HG03457 (cell line): ENCODE measurements around the gene CCT8.

Source experiments
- ATAC-seq: cut with Tn5 transposase; IDR thresholded peaks from one replicate; pipeline ENCODE4 v1.9.1; 2021; ENCODE audit warnings: moderate number of reproducible peaks; ENCODE audit not compliant: unreplicated experiment

CCT8 gene, protein sequence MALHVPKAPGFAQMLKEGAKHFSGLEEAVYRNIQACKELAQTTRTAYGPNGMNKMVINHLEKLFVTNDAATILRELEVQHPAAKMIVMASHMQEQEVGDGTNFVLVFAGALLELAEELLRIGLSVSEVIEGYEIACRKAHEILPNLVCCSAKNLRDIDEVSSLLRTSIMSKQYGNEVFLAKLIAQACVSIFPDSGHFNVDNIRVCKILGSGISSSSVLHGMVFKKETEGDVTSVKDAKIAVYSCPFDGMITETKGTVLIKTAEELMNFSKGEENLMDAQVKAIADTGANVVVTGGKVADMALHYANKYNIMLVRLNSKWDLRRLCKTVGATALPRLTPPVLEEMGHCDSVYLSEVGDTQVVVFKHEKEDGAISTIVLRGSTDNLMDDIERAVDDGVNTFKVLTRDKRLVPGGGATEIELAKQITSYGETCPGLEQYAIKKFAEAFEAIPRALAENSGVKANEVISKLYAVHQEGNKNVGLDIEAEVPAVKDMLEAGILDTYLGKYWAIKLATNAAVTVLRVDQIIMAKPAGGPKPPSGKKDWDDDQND

DNA sequence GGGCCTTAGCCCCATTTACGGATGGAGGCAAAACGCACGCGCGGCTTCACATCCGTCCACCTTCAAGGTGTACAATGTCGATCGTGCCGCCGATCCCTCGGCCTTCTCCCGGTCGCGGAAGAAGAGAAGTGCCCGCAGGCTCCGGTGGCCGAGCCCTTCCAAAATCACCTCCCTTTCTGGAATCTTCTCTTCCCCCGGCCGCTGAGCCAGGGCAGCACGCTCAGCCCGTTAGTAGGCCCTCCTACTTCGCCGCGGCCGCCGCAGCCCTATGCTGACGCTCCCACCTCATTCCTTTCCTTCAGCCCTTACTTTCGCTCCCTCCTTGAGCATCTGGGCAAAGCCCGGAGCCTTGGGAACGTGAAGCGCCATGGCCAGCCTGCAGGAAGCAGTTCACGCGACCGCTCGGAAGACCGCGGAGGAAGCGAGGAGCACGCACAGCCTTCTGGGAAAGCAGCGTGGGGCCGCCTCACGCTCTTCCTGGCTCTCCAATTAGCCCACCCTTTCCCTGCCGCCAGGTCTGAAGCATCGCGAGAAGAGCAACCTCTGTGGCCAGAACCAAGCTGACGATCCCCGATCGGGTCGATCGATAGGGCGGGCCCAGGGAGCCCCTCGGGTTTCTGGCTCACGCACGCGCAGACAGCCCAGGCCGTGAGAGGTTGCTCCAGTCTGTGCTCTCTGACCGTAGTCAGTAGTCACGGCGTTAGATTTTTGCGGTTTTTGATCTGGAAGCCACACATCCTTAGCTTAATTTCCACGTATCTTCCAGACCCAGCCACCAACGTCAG, at the start of gene CCT8:
TSS of gene CCT8 (minus strand) at position 427 of the 785 bp plus-strand sequence. CDS start at position 369, 58 bp downstream.
- ATAC-seq: peak; percentile 90

DNA sequence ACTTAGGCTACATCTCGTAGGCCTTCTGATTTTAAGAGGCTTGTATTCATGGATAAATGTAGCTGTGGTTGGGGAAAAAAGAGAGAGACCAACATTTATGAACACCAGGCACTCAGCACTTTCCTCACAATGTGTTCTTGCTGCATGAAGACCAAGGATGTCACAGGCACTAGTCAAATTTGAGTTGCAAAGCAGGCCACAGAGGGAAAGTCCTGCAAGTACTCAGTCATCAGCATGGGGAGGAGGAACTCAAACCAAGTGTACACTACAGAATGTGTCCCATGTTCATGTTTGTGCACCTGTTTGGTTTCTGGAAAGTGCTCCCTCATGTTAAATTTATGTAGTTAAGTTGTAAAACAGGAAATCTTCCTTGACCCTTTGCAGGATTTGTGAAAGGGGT, 48.3 kb upstream of the CCT8 start:
- ATAC-seq: peak; percentile 63

DNA sequence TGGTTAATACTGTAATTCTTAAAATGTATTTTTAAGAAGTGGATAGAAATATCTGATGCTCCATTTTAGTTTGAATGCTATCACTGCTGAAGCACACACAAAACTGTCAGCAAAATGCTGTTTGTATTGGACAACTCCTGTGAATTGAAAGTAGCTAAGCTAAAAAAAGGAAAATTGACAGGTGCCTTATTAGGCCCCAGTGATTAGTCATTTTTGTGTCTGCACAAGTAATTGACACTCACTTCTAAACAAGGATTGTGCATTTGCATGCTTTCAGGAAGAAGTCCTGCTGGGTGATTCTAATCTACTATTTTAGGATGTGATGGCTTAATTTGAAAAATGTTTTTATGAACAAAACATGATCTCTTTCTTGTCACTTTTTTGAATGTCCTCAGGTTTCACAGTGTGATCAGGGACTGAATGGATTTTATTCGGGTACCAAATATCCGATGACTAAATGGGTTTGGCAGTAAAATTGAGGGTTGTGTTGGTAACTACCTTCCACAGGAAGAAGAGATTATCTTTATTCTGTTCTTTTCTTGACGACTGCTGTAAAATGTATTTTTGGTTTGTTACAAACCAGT, 44.0 kb upstream of the CCT8 start:
- no peak for ATAC-seq

DNA sequence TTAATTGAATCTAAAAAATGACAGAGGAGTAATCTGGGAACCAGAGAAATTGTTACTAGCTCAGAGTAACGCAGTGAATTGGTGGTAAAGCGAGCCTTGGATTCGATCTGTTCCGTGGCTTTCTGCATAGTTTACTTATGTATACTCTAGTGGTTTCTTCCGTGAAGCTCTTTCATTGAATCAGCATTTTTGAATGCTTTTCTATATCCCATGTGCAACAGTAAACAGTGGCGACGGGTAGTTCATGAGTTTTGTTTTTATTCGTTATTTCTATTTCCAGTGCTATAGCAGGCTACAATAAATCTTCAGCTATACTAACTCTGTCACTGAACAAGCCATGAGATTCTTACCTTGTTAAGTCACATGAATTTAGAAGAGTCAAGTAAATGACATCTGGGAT, 42.5 kb upstream of the CCT8 start:
- no peak for ATAC-seq

DNA sequence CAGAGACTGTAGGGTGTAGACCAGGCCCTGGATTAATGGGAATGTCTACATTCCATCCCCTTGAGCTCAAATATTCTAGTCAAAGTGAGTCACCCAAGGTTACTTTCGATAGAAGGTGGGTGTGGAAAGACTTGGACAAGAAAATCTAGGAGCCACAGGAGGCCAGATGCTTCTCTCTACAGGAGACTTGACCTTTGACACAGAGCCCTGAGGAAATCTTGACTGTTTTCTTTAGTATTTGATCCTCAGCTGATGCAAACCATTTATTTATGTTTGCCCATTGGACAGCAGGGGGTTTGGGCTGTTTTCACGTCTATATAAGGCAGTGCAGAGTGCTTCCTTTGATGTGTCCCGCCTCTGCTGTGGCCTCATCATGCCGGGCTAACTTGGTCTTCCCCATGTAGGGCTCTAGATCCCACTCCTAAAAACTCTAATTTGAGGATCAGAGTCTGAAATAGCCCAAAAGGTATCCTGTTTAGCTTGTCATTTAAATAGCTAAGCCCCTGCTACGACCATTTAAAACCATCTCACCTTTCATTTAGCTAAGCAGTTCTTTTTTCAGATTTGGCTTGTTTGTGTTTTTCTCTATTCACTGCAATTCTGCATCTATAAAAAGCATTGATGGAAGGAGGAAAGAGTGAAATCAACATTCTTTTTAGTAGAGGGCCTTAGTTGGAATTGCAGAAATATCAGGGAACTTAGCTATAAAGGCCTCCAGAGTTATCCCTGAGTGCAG, 41.5 kb upstream of the CCT8 start:
- no peak for ATAC-seq

DNA sequence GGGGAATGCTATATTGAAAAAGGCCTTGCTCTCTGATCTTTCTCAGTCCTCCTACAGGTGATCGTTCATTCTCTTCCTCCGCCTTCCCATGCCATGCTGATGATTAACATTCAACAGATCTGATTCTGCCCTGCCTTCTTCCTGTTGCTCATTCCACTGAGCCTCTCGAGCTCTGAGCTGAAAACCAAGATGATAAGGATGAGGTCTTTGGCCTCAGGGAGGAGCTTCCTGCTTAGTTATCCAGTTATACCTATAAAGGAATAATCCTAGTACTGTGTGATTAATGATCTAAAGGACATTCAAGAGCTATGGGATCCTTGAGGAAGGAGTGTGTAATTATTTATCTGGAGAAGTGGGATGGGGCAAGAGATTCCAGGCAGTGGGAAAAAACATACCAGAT, 31.8 kb upstream of the CCT8 start:
- ATAC-seq: no peak

DNA sequence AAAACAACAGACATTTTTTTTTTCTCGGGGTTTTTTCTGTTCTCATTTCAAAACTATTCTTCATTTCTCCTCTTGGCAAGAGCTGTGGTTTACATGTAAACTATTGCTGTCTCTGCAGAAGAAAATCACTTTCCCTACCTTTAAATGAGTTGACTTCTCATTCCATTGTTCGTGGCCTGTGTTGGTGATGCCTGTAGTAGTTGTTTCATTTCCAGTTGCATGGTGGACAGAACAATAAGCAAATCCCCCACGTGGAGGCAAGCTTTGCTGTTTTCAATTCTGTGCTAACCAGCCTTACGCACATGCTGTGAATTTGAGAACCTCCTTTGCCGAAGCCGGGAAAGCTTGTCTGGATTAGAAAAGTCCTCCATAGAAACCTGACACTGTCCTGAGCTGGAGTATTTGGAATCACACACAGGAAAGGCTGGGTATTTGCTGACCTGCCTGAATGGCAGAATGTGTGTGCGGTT, 30.8 kb upstream of the CCT8 start:
- ATAC-seq: no peak

DNA sequence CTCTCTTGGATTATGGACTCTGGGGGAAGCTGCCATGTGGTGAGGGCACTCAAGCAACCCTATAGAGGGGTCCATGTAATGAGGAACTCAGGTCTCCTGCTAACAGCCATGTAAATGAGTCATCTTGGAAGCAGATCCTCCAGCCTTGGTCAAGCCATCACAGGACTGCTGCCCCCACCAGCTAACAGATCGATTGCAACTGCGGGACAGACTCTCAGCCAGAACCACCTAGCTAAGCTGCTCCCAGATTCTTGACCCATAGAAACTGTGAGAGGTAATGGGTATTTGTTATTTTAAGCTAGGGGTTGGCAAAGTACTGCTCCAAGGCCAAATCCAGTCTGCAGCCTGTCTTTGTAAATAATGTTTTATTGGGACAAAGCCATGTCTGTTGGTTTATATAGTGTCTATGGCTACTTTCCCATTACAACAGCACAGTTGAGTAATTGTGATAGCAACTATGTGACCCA, 29.4 kb upstream of the CCT8 start:
- ATAC-seq: no peak

DNA sequence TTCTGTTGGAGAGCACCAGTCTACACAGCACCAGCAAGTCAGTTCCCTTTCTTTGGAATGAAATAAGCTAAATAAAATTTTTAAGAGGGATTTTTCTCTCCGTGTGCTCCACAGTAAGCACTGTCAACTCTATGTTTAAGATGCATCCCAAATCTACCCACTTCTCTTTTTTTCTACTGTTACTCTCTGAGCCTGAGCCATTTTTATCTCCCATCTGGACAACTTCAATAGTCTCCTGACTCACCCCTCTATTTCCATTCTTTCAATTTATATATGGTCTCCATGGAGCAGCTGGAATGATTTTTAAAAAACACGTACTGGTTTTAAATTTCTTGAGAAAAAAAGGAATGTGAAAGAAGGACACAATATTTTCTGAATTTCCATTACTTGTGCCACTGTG, 24.7 kb upstream of the CCT8 start:
- no peak for ATAC-seq

DNA sequence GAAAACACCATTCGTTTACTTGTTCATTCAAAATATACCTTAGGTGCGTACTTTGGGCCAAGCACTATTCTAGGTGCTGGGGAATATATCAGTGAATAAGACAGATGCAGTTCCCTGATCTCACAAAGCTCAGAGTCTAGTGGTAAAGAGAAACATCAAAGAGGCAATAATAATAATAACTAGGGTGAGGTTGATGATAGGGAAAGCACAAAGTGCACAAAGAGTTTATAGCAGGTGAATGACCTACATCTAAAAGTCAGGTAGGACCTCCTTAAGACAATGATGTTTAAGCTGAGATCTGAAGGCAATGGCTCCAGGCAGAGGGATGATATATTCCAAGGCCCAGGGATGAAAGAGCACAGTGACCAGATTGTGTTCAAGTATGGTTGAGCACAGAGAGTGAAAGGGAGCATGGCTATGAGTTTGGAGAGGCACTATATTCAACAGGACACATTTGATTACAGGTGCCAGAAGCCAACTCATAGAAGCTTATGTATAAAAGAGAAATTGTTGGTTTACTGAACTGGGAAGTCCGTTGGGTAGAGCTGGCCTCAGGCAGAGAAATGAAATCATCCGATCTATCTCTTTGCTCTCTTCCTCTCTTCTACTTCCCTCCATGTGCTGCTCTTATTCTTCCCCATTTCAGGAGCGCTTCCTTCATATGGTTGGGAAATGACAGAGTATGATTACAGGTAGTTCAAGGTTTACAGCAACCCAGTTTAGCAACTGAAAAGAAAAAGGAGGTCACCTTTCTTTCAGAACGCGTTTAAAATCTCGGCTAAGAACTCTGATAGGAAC, 23.0 kb upstream of the CCT8 start:
- no peak for ATAC-seq

DNA sequence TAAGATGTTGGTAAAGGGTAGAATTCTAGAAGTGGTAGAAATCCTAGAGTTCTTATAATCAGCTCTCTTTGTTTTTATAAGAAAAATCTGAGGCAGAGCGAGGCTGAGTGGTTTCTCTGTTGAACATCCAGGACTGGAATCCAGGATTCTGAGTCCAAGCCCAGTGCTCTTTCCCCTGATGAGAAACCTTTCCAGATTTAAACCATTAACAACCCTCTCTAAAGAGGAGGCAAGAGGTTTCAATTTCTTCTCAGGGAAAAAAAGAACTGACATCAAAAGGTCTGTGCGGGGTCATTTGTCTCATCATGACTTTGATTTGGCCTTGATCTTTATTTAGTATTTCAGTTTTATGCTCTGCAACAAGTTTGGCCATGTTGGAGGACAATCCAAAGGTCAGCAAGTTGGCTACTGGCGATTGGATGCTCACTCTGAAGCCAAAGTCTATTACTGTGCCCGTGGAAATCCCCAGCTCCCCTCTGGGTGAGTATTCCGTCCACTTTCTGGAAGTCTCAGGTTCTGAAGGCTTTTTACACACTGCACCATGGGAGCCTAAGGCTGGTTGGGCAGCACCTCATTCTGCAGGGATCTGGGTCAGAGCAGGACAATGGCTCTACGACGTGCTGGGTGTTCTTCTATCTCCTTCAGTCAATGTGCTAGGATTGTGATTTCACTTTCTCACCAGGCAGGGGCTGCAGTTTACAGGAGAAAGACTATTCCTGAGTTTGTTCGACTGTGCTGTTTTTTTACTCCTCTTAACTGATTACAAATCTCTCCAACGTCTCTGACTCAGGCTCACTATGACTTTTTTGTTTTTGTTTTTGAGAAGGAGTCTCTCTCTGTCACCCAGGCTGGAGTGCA, 18.9 kb upstream of the CCT8 start:
- ATAC-seq: no peak

DNA sequence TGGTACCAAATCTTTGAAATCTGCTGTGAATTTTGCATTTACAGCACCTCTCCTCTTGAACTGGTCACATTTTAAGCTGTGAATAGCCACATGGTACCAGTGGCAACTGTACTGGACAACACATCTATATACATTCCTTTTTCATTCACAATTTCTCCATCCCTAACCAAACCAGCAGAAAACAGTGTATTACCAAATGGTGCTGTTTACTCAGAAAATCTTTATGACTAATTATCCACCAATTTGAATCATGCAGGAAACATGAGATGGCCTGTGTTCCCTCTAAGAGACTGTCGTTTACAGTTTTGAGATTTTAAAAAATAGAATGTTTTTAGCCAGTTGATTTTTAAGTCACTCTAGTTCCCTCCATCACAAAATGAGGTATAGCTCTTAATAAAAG, 17.6 kb upstream of the CCT8 start:
- ATAC-seq: no peak

DNA sequence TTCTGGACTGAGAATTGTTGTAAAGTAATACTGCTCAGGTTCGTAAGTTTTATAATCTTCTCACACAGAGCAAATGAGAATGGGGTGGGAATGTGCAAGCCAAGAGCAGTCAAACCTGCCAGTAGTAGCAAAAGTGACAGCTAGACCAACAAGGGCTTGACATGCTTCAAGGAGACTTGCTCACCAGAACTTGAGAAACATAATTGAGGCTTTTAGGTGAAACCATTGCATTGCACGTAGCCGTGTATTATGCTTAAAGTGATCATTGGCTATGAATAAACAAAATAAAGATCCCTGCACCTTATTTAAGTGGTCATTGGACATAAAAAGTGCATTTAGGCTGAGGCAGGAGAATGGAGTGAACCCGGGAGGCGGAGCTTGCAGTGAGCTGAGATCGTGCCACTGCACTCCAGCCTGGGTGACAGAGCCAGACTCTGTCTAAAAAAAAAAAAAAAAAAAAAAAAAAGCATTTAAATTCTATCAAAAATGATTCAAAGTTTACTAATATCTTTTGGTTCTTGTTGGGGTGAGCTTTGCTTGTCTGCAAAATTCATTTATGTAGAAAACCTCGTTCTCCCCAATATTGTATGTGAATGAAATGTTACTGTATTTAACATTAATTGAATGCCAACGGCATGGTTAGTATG, 11.8 kb upstream of the CCT8 start:
- no peak for ATAC-seq

DNA sequence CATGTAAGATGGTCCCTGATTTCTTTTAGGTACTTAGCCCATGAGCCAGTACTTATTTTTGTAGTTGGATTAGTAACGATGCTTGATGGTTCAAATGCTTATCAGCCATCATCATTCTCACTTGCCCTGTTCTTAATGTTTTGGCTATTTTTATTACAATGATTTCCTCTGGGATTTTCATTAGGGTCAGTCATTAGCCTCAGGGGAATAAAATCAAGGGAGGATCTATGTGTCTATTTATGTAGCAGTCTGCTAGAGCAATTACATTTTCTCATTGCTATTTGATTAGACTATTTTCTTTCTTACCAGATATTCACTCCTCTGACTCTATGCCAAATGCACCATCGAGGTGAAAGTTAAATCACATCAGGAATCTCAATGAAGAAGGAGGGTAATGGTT, 10.9 kb upstream of the CCT8 start:
- no peak for ATAC-seq

DNA sequence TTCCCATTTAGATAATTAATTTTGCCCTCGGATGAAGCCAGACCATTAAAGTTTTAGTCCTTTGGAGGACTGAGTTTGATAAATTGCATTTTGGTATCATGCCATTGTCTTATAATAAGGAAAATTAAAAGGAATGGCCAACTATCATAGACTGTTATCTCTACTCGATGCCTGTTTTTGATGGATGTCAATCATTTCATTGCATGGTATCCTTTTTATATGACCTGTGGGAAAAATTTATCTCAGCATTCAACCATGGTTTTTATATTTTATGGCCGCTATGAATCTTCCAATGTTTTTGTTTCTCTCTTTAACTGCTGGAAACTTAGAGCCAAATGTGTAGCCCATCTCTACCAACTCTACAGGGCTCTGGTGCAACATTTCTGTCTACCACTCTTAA, 9.9 kb upstream of the CCT8 start:
- ATAC-seq: no peak

DNA sequence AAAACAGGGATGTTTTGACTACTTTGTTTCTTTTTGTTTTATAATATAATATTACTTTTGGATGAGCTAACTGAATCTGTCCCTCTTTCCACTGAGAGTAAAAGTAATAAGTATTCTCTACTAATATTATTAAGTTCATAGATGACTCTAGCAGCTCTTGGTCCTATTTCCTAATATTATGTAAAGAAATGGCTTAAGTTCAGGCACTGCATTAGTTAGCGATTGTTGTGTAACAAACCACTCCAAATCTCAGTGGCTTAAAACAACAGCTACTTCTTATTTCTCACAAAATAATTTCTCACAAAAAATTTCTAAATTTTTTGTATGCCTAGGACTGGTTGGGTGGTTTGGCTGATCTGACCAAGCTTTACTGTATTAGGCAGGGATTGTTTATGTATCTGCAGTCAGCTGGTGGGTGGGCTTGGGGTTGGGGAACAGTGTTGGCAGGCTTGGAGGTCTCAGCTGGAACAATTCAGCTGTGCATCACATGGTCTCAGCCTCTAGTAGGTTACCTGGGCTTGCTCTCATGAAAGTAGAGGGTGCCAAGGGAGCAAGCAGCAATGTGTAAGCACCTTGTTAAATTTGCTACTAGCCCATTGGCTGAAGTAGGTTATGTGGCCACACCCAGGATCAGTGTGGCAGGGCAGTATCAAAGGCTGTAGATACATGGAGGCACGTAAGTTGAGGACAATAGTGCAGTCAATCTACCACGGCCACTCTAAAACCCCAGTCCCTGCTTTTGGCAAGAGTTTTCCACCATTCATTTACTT, 8.8 kb upstream of the CCT8 start:
- no peak for ATAC-seq

DNA sequence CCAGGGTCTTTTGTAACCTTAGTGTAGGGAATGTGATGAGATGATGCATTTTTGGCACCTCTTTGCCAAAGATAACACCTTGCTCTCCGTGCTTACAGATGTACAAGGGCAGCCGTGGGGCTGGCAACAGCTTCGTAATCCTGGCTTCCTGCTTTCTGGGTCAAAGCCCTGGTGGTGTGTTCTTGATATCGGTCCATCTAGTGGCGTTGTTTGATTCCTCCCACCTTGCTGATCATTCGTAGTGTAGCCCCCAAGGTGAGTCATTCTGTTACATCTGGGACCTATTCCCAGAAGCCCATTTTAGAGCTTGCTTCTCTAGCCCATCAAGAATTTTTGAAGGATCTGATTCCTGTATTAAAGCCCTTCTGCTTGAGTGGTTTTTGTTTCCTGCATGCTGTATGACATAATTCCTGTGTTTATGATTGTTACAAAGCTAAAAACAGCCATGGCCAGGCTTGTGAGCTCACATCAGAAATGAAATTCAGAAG, 7.0 kb upstream of the CCT8 start:
- ATAC-seq: no peak
